Stromal cell of bone marrow (primary cell): ENCODE measurements around the gene TADA2A.

Experiments used
- DNase-seq: peaks from one replicate; pipeline ENCODE4 v3.0.0-alpha.2; 2012; ENCODE audit warnings: low read depth

The TADA2A gene

GRCh38 chr17:37523715-37524219 lies 117.1 kb downstream of the TADA2A start:
- no peak for DNase-seq

GRCh38 chr17:37527249-37527851 lies 120.7 kb downstream of the TADA2A start:
- DNase-seq: peak; percentile 41
